H9 (cell line): ENCODE results near the gene CDADC1. TPM values are rescaled to one million over a fixed set of nuclear protein-coding genes. Genes with fewer than 3 reads are reported as not detected.

Experiments
- DNase-seq: peaks from one replicate; pipeline ENCODE4 v3.0.0-alpha.2; 2017
- H2AFZ ChIP-seq: one replicate; pipeline ENCODE4 v1.6.1; 2013; ENCODE audit warnings: mild to moderate bottlenecking, low read length, control low read depth, moderate library complexity
- H2AK5ac ChIP-seq: 2 replicates; pipeline ENCODE4 v1.6.1; 2013; ENCODE audit warnings: low read length, control low read depth, mixed read lengths; ENCODE audit not compliant: insufficient read length
- H2BK120ac ChIP-seq: one replicate; pipeline ENCODE4 v1.6.1; 2013; ENCODE audit warnings: low read depth, mild to moderate bottlenecking, low read length, control low read depth, inconsistent platforms; ENCODE audit not compliant: poor library complexity, severe bottlenecking
- H2BK12ac ChIP-seq: 2 replicates; pipeline ENCODE4 v1.6.1; 2013; ENCODE audit warnings: low read length, control low read depth, mixed read lengths, low read depth; ENCODE audit not compliant: insufficient read length
- H2BK15ac ChIP-seq: 2 replicates; pipeline ENCODE4 v1.6.1; 2013; ENCODE audit warnings: low read depth, low read length, control low read depth
- H2BK20ac ChIP-seq: one replicate; pipeline ENCODE4 v1.6.1; 2013; ENCODE audit warnings: low read depth, mild to moderate bottlenecking, low read length, control low read depth, inconsistent platforms; ENCODE audit not compliant: poor library complexity, severe bottlenecking
- H2BK5ac ChIP-seq: 2 replicates; pipeline ENCODE4 v1.6.1; 2013; ENCODE audit warnings: low read length, control low read depth, mixed read lengths; ENCODE audit not compliant: insufficient read length
- H3K14ac ChIP-seq: 2 replicates; pipeline ENCODE4 v1.6.1; 2013; ENCODE audit warnings: low read length, control low read depth; ENCODE audit not compliant: insufficient read depth
- H3K18ac ChIP-seq: 2 replicates; pipeline ENCODE4 v1.6.1; 2013; ENCODE audit warnings: low read depth, mild to moderate bottlenecking, mixed read lengths, low read length, control low read depth; ENCODE audit not compliant: insufficient read length
- H3K23ac ChIP-seq: 2 replicates; pipeline ENCODE4 v1.6.1; 2013; ENCODE audit warnings: low read length, control low read depth, mixed read lengths, low read depth; ENCODE audit not compliant: insufficient read length
- H3K23me2 ChIP-seq: 2 replicates; pipeline ENCODE4 v1.6.1; 2013; ENCODE audit warnings: low read depth, mild to moderate bottlenecking, mixed read lengths, low read length, control low read depth; ENCODE audit not compliant: insufficient read length, poor library complexity, severe bottlenecking
- H3K27ac ChIP-seq: 2 replicates; pipeline ENCODE4 v1.5.1; 2013; ENCODE audit warnings: low read length, control low read depth, mixed read lengths, low read depth; ENCODE audit not compliant: insufficient read length
- H3K27me3 ChIP-seq: 2 replicates; pipeline ENCODE4 v1.6.1; 2013; ENCODE audit warnings: low read length, control low read depth, inconsistent platforms; ENCODE audit not compliant: insufficient read depth
- H3K4ac ChIP-seq: 2 replicates; pipeline ENCODE4 v1.6.1; 2013; ENCODE audit warnings: low read depth, mild to moderate bottlenecking, control low read depth, inconsistent platforms, low read length, moderate library complexity
- H3K4me1 ChIP-seq: 2 replicates; pipeline ENCODE4 v1.6.1; 2013; ENCODE audit warnings: low read length, control low read depth, inconsistent platforms; ENCODE audit not compliant: insufficient read depth
- H3K4me2 ChIP-seq: 2 replicates; pipeline ENCODE4 v1.6.1; 2013; ENCODE audit warnings: low read length, control low read depth, mixed read lengths; ENCODE audit not compliant: insufficient read length, insufficient read depth
- H3K56ac ChIP-seq: 2 replicates; pipeline ENCODE4 v1.6.1; 2013; ENCODE audit warnings: low read depth, mild to moderate bottlenecking, mixed read lengths, low read length, control low read depth; ENCODE audit not compliant: insufficient read length
- H3K79me1 ChIP-seq: 2 replicates; pipeline ENCODE4 v1.6.1; 2013; ENCODE audit warnings: low read depth, mild to moderate bottlenecking, moderate library complexity, low read length, control low read depth, inconsistent platforms; ENCODE audit not compliant: insufficient read depth, poor library complexity, severe bottlenecking
- H3K79me2 ChIP-seq: 2 replicates; pipeline ENCODE4 v1.6.1; 2013; ENCODE audit warnings: low read length, control low read depth, inconsistent platforms; ENCODE audit not compliant: insufficient read depth
- H3K9ac ChIP-seq: 2 replicates; pipeline ENCODE4 v1.6.1; 2013; ENCODE audit warnings: low read length, control low read depth, mixed read lengths; ENCODE audit not compliant: insufficient read length; ENCODE audit errors: extremely low read depth
- H3K9me3 ChIP-seq: one replicate; pipeline ENCODE4 v1.6.1; 2013; ENCODE audit warnings: low read depth, low read length, inconsistent platforms; ENCODE audit not compliant: control insufficient read depth
- H3T11ph ChIP-seq: one replicate; pipeline ENCODE4 v1.6.1; 2013; ENCODE audit warnings: mild to moderate bottlenecking, low read length, control low read depth, inconsistent platforms
- H4K20me1 ChIP-seq: one replicate; pipeline ENCODE4 v1.6.1; 2013; ENCODE audit not compliant: control insufficient read depth, insufficient read length, insufficient read depth
- H4K5ac ChIP-seq: 2 replicates; pipeline ENCODE4 v1.6.1; 2013; ENCODE audit warnings: low read depth, mild to moderate bottlenecking, mixed read lengths, low read length, control low read depth; ENCODE audit not compliant: insufficient read length
- H4K8ac ChIP-seq: replicated peaks from 2 replicates; pipeline ENCODE4 v1.6.1; 2013; ENCODE audit warnings: low read length, control low read depth, mixed read lengths, low read depth; ENCODE audit not compliant: insufficient read length
- H4K91ac ChIP-seq: 2 replicates; pipeline ENCODE4 v1.6.1; 2013; ENCODE audit warnings: low read depth, mild to moderate bottlenecking, moderate library complexity, mixed read lengths, low read length, control low read depth; ENCODE audit not compliant: insufficient read length
- H3K27ac Mint-ChIP-seq, 3 experiments: 2 replicates in 2 of 3; 3 replicates in 1 of 3; pipeline ENCODE4 v1.8.0; 2020 to 2021; ENCODE audit warnings: mixed read lengths in 3 of 3, mild to moderate bottlenecking in 1 of 3, moderate library complexity in 1 of 3
- H3K27me3 Mint-ChIP-seq: 2 replicates; pipeline ENCODE4 v1.8.0; 2021; ENCODE audit warnings: low read depth, mild to moderate bottlenecking, moderate library complexity, mixed read lengths
- H3K36me3 Mint-ChIP-seq, 3 experiments: 2 replicates in 2 of 3; 3 replicates in 1 of 3; pipeline ENCODE4 v1.8.0; 2020 to 2021; ENCODE audit warnings: low read depth in 3 of 3, mixed read lengths in 3 of 3; ENCODE audit not compliant: insufficient read depth in 1 of 3
- H3K4me1 Mint-ChIP-seq, 2 experiments: 2 replicates each; pipeline ENCODE4 v1.8.0; 2020; ENCODE audit warnings: mixed read lengths in 2 of 2
- H3K4me3 Mint-ChIP-seq, 2 experiments: 2 replicates in 1 of 2; 3 replicates in 1 of 2; pipeline ENCODE4 v1.8.0; 2020 to 2021; ENCODE audit warnings: mild to moderate bottlenecking in 2 of 2, mixed read lengths in 2 of 2, moderate library complexity in 1 of 2
- H3K9me3 Mint-ChIP-seq, 2 experiments: 2 replicates in 1 of 2; 3 replicates in 1 of 2; pipeline ENCODE4 v1.8.0; 2020; ENCODE audit warnings: mild to moderate bottlenecking in 2 of 2, mixed read lengths in 2 of 2, moderate library complexity in 1 of 2
- CTCF ChIP-seq: fragments of 200-600 bp; sonication (generic); conservative IDR thresholded peaks from 3 replicates; pipeline ENCODE4 v1.8.0; 2021; ENCODE audit warnings: antibody characterized with exemption, mild to moderate bottlenecking
- WGBS: extraction: QIAGEN DNeasy Blood & Tissue Kit; methylation state at CpG from one replicate; pipeline ENCODE4 v1.1.7; 2013; ENCODE audit warnings: missing lambda C conversion rate, low lambda C conversion rate, mixed read lengths; ENCODE audit not compliant: insufficient read length; ENCODE audit errors: extremely low coverage; 5-methylcytosine and 5-hydroxymethylcytosine counted together
- total RNA-seq: library from RNA; stranded (reverse); gene quantifications from 2 replicates; pipeline ENCODE4 v1.2.1, GENCODE V29; 2021

The CDADC1 gene
- total RNA-seq, 1 experiment from 2014 or later = 4.9 TPM

DNA sequence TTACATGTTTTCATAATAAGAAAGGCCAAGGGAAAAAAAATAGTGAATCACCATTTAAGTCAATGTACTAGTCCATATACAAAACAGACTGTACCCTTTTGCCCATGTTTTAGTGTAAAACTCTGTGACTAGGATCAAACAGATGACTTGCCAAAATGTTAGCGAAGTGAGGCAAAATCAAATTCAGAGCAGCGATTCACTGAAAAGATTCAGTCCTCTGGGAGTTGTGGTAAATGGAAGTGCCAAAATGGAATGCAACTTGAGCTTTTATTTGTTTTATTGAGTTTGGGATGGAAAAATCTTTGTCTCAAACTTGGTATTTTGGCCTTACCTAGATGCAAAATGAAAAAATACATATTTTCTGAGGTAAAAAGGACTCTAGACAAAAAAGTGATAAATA lies 9.1 kb downstream of the CDADC1 start:
- no peak overlapping the region for H4K5ac ChIP-seq
- no peak overlapping the region for H3K4me2 ChIP-seq
- H2BK5ac ChIP-seq = no peak overlapping the region
- no peak overlapping the region for H3K14ac ChIP-seq
- H3K9ac ChIP-seq = no peak overlapping the region
- no peak for TF ChIP-seq CTCF
- no peak overlapping the region for H2BK120ac ChIP-seq
- no peaks in the 10 kb centered on the region for H3K79me2 ChIP-seq
- no peak overlapping the region for H3K27ac Mint-ChIP-seq
- no peak overlapping the region for H2BK15ac ChIP-seq
- H3T11ph ChIP-seq = no peak overlapping the region
- H3K4me3 Mint-ChIP-seq = no peak overlapping the region
- H3K9me3 ChIP-seq = no peaks in the 10 kb centered on the region
- H3K27me3 ChIP-seq = no peaks in the 10 kb centered on the region
- DNase-seq = no peak
- no peak overlapping the region for H3K56ac ChIP-seq
- H3K36me3 Mint-ChIP-seq = peaks cover 0 to 3% (median 0%) of the 10 kb centered on the region in 3 experiments; a peak in 3 of 7 replicates
- H3K4me1 ChIP-seq = no peaks in the 10 kb centered on the region
- no peak overlapping the region for H4K8ac ChIP-seq
- no peak overlapping the region for H2AK5ac ChIP-seq
- no peaks in the 10 kb centered on the region for H3K9me3 Mint-ChIP-seq
- no CpG with 5 or more reads among the region's 2 CpGs for WGBS
- H3K23me2 ChIP-seq = no peaks in the 10 kb centered on the region
- H3K4me1 Mint-ChIP-seq = no peaks in the 10 kb centered on the region
- H3K4ac ChIP-seq = no peak overlapping the region
- no peak overlapping the region for H2BK20ac ChIP-seq
- no peak overlapping the region for H4K91ac ChIP-seq
- H4K20me1 ChIP-seq = no peaks in the 10 kb centered on the region
- H3K79me1 ChIP-seq = no peaks in the 10 kb centered on the region
- no peak overlapping the region for H3K27ac ChIP-seq
- no peak overlapping the region for H3K18ac ChIP-seq
- H3K23ac ChIP-seq = no peak overlapping the region
- no peak overlapping the region for H2BK12ac ChIP-seq
- no peak overlapping the region for H2AFZ ChIP-seq
- H3K27me3 Mint-ChIP-seq = no peaks in the 10 kb centered on the region
